GM19351 (cell line): ENCODE data around the gene JUNB.

Experiments
- ATAC-seq: cut with Tn5 transposase; IDR thresholded peaks from one replicate; pipeline ENCODE4 v1.9.1; 2021; ENCODE audit warnings: mild to moderate bottlenecking, moderate library complexity; ENCODE audit not compliant: unreplicated experiment

Gene JUNB

DNA sequence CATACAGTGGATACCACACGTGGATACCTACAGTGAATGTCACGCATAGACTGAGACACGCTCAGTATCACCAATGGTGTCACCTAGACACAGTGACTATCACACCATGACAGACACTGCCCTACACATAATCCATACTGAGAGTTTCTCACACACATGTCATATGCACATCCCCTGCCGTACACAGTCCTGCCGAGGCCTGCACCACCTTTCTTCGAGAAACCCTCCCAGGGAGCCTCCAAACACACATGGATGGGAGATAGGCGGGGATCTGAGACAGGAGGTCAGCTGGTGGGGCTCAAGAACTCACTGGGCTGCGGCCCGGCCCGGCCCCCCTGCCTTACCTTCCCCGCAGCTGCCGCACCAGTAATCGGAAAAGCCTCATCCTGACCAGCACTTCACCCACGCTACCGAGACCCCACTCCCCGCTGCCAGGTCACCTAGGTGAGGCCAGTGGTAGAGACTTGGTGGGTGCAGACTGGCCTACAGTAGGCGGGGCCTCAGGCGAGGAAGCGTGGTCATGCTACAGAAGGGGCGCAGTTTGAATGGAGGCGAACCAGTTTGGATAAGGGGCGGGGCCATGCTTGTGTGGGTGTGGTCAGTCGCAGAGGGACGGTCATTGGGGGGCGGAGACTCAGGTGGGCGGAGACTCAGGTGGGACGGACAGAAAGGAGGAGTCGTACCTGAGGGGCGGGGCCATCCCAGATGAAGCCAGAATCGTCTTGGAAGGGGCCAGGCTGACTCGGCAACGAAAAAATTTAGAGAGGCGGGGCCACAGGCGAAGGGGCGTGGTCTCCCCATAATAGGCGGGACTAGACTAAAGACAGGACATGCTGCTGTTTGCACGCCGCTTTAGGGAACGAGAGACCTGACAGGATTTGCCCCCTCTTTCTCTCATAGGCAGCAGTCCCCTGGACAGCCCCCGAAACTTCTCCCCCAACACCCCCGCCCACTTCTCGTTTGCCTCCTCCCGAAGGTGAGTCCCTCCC lies 49.1 kb downstream of the JUNB start:
- no peak for ATAC-seq

DNA sequence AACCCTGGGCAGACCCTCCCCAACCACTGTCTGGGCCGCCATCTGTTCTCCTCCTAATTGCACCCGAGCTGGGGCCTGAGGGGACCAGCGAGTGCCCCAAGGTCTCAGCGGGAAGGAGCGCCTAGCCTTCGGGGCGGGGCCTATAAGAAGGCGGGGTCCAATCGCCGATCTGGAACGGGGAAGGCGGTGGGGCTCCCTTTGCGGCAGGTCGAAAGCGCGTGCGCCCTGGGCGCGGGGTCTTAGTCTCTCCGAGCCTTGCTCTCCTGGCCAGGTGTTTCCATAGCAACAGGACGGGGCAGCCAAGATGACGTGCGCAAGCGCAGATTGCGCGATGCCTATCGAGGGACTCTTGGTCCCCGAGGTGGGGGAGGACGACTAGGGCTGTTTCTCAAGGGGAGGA lies 49.8 kb downstream of the JUNB start:
- ATAC-seq: no peak

DNA sequence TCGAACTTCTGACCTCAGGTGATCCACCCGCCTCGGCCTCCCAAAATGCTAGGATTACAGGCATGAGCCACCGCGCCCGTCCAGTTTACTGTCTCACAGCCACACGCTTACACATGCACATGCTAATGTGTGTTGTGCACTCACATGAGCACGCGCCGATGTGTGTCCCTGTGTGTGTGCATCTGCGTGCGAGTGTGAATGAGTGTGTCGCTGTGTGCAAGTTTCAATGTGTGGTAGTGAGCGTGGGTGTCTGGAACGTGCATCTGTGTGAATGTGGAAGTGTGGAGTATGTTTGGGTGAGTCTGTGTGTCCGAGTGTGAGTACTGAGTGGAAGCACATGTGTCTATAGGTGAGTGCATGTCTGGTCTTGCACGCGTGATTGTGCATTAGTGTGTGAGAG lies 51.2 kb downstream of the JUNB start:
- ATAC-seq: no peak
